Subcutaneous abdominal adipose tissue (tissue), 5 donors: Measurements from ENCODE around the gene ANGPTL2.

Source experiments
- H3K27ac ChIP-seq: one replicate; pipeline ENCODE4 v1.7.0; 2013; ENCODE audit warnings: low read depth, mild to moderate bottlenecking, inconsistent platforms, low read length, moderate library complexity
- H3K27me3 ChIP-seq, 5 donors: one replicate each; pipeline ENCODE4 v1.7.0; 2013; ENCODE audit warnings: low read length in 5 of 5, inconsistent platforms in 1 of 5; ENCODE audit not compliant: control insufficient read depth in 5 of 5, insufficient read depth in 4 of 5
- H3K36me3 ChIP-seq, 5 donors: one replicate each; pipeline ENCODE4 v1.7.0; 2013; ENCODE audit warnings: low read length in 5 of 5; ENCODE audit not compliant: control insufficient read depth in 5 of 5, insufficient read depth in 5 of 5
- H3K4me1 ChIP-seq, 5 donors: one replicate each; pipeline ENCODE4 v1.7.0; 2013; ENCODE audit warnings: low read length in 5 of 5, mild to moderate bottlenecking in 3 of 5, moderate library complexity in 1 of 5; ENCODE audit not compliant: control insufficient read depth in 5 of 5, insufficient read depth in 5 of 5
- H3K4me3 ChIP-seq, 5 donors: one replicate each; pipeline ENCODE4 v1.7.0; 2013; ENCODE audit warnings: low read length in 5 of 5, low read depth in 1 of 5
- H3K9ac ChIP-seq, 5 donors: one replicate each; pipeline ENCODE4 v1.7.0; 2013; ENCODE audit warnings: low read length in 5 of 5, mild to moderate bottlenecking in 4 of 5, moderate library complexity in 3 of 5
- H3K9me3 ChIP-seq, 5 donors: one replicate each; pipeline ENCODE4 v1.7.0; 2013; ENCODE audit warnings: low read length in 5 of 5; ENCODE audit not compliant: control insufficient read depth in 5 of 5
- donor health status: healthy.
- donor health status: healthy.
- donor health status: healthy.
- donor health status: healthy.
- donor health status: healthy.

ANGPTL2 gene

GRCh38 chr9:127099664-127100063, 22.8 kb downstream of the ANGPTL2 start:
- no peak overlapping the region for H3K4me3 ChIP-seq
- no peaks in the 10 kb centered on the region for H3K27me3 ChIP-seq
- no peaks in the 10 kb centered on the region for H3K9me3 ChIP-seq
- H3K27ac ChIP-seq = peak overlapping the region; percentile 72
- peaks cover 4 to 88% (median 63%) of the 10 kb centered on the region in 5 donors for H3K36me3 ChIP-seq
- peak overlapping the region in 2 of 5 donors; percentile 10 to 41 for H3K9ac ChIP-seq
- peaks cover 14 to 58% (median 52%) of the 10 kb centered on the region in 5 donors for H3K4me1 ChIP-seq

- H3K4me1 ChIP-seq = peaks cover 8 to 52% (median 46%) of the 10 kb centered on the region in 5 donors
- no peak overlapping the region for H3K4me3 ChIP-seq
- H3K27me3 ChIP-seq = no peaks in the 10 kb centered on the region
- H3K9me3 ChIP-seq = no peaks in the 10 kb centered on the region
- H3K9ac ChIP-seq = peak overlapping the region in 4 of 5 donors; percentile 5 to 56 (median 25)
- H3K36me3 ChIP-seq = peaks cover 4 to 88% (median 62%) of the 10 kb centered on the region in 5 donors
- H3K27ac ChIP-seq = peak overlapping the region; percentile 72
These were observed 23.4 kb downstream of the ANGPTL2 start for GRCh38 chr9:127098916-127099553.

DNA sequence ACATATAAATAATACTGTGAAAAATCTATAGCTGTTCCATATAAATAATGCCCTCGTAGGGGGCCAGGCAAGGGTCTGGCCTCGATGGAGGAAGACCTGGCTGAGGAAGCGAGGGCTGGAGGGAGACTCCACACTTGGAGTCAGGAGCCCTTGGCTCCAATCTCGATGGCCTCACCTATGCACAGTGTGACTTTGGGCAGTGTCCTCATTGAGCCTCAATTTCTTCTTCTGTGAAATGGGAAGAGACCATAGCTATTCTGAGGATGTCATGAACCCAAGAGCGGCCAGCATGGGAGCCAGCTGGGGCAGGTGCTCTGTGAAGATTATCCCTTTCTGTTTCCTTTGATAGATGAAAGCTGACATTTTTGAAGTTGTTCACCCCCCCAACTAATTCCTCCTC, 24.8 kb downstream of the ANGPTL2 start:
- H3K27me3 ChIP-seq = no peaks in the 10 kb centered on the region
- H3K36me3 ChIP-seq = peaks cover 4 to 88% (median 64%) of the 10 kb centered on the region in 5 donors
- H3K4me3 ChIP-seq = no peak overlapping the region
- no peaks in the 10 kb centered on the region for H3K9me3 ChIP-seq
- H3K4me1 ChIP-seq = peaks cover 9 to 38% (median 34%) of the 10 kb centered on the region in 5 donors
- no peak overlapping the region for H3K9ac ChIP-seq
- peak overlapping the region; percentile 24 for H3K27ac ChIP-seq

- peaks cover 9 to 39% (median 31%) of the 10 kb centered on the region in 5 donors for H3K4me1 ChIP-seq
- H3K4me3 ChIP-seq = no peak overlapping the region
- no peak overlapping the region for H3K27ac ChIP-seq
- H3K36me3 ChIP-seq = peaks cover 4 to 90% (median 65%) of the 10 kb centered on the region in 5 donors
- no peaks in the 10 kb centered on the region for H3K9me3 ChIP-seq
- peak overlapping the region in 2 of 5 donors; percentile 20 to 21 for H3K9ac ChIP-seq
- H3K27me3 ChIP-seq = no peaks in the 10 kb centered on the region
These were observed 26.2 kb downstream of the ANGPTL2 start for GRCh38 chr9:127096208-127096607.

GRCh38 chr9:127095411-127095810, 27.0 kb downstream of the ANGPTL2 start:
- no peak overlapping the region for H3K4me3 ChIP-seq
- H3K9me3 ChIP-seq = no peaks in the 10 kb centered on the region
- no peaks in the 10 kb centered on the region for H3K27me3 ChIP-seq
- no peak overlapping the region for H3K27ac ChIP-seq
- peaks cover 3 to 90% (median 69%) of the 10 kb centered on the region in 5 donors for H3K36me3 ChIP-seq
- no peak overlapping the region for H3K9ac ChIP-seq
- peaks cover 6 to 39% (median 31%) of the 10 kb centered on the region in 5 donors for H3K4me1 ChIP-seq

DNA sequence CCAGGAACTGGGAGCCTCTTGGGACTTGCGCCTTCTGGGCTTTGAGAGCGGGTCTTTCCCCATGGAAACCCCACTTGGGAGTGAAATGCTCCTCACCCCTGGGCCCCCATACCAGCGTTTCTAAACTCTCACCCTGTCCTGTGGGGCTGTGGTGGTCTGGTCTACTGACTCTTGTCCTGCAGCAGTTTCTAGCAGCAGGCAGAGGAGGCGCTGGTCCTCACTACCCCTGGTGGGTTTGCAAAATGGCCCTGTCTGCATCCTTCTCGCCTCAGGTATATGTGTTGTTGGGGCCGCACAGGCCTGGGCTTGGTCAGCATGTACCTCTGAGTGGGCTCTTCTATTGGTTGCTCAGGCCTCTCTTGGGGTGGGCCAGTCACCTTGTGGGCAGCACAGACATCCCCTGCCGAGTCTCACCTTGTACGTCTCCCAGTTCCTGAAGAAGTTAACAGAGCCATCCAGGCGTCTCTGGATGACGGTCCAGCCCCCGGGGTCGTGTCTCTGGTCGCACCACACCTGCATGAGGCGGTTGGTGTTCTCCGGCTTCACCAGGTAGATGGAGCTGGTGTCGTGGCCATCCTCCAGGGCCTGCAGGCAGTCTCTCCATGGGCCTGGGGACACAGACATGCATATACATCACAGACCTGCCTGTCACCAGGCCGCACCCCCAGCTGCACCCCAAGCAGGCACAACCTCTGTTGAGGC, 29.0 kb downstream of the ANGPTL2 start:
- Histone ChIP-seq H3K9me3 (no peaks in the 10 kb centered on the region), H3K27ac (no peak overlapping the region), H3K4me3 (no peak overlapping the region), H3K27me3 (no peaks in the 10 kb centered on the region), H3K4me1 (peaks cover 2 to 29% (median 27%) of the 10 kb centered on the region in 5 donors), H3K9ac (no peak overlapping the region), H3K36me3 (peaks cover 3 to 95% (median 80%) of the 10 kb centered on the region in 5 donors)

DNA sequence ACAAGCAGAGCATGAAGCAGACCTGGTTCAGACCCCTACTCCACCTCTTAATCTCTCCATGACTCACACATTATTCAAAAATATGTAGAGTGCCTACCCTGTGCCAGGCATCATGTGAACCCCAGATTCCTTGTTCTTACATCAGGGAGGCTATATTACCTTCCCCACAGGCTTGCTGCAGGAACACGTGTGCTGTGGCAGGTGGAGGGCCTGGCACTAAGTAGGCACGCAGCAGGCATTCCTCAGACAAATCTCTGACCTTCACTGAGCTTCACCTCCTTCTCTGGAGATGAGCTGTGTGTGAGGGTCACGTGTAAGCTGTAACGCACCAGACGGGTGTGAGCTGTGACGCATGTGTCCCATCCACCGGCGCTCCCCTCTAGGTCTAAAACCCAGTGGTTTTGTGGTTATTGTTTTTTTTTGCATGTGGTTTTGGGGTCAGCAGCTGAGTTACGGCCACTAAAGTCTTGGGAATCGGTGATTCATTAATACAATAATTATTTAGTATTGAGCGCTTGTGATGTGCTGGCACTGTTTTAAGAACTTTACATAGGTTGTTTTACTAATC, 30.3 kb downstream of the ANGPTL2 start:
- no peak overlapping the region for H3K9ac ChIP-seq
- H3K27me3 ChIP-seq = no peaks in the 10 kb centered on the region
- H3K36me3 ChIP-seq = peaks cover 7 to 96% (median 84%) of the 10 kb centered on the region in 5 donors
- no peak overlapping the region for H3K4me3 ChIP-seq
- no peaks in the 10 kb centered on the region for H3K9me3 ChIP-seq
- H3K4me1 ChIP-seq = peaks cover 2 to 27% (median 25%) of the 10 kb centered on the region in 5 donors
- H3K27ac ChIP-seq = no peak overlapping the region

GRCh38 chr9:127091526-127091925, 30.9 kb downstream of the ANGPTL2 start:
- Histone ChIP-seq H3K4me1 (peaks cover 2 to 27% (median 25%) of the 10 kb centered on the region in 5 donors), H3K4me3 (no peak overlapping the region), H3K9me3 (no peaks in the 10 kb centered on the region), H3K9ac (no peak overlapping the region), H3K27me3 (no peaks in the 10 kb centered on the region), H3K36me3 (peaks cover 7 to 97% (median 88%) of the 10 kb centered on the region in 5 donors), H3K27ac (peak overlapping the region; percentile 21)

- Histone ChIP-seq H3K36me3 (peaks cover 7 to 87% (median 78%) of the 10 kb centered on the region in 5 donors), H3K4me1 (peaks cover 2 to 33% (median 26%) of the 10 kb centered on the region in 5 donors), H3K9ac (peak overlapping the region in 3 of 5 donors; percentile 6 to 30 (median 28)), H3K4me3 (no peak overlapping the region), H3K9me3 (no peaks in the 10 kb centered on the region), H3K27ac (peak overlapping the region; percentile 61), H3K27me3 (no peaks in the 10 kb centered on the region)
These were observed 32.0 kb downstream of the ANGPTL2 start for GRCh38 chr9:127090341-127090985.
